Measurements from ENCODE around the gene SLC12A9. TPM values are rescaled to one million over a fixed set of nuclear protein-coding genes. Genes with fewer than 3 reads are reported as not detected.

Gene SLC12A9
- polyA plus RNA-seq, 1 experiment, result 23.1 TPM

DNA sequence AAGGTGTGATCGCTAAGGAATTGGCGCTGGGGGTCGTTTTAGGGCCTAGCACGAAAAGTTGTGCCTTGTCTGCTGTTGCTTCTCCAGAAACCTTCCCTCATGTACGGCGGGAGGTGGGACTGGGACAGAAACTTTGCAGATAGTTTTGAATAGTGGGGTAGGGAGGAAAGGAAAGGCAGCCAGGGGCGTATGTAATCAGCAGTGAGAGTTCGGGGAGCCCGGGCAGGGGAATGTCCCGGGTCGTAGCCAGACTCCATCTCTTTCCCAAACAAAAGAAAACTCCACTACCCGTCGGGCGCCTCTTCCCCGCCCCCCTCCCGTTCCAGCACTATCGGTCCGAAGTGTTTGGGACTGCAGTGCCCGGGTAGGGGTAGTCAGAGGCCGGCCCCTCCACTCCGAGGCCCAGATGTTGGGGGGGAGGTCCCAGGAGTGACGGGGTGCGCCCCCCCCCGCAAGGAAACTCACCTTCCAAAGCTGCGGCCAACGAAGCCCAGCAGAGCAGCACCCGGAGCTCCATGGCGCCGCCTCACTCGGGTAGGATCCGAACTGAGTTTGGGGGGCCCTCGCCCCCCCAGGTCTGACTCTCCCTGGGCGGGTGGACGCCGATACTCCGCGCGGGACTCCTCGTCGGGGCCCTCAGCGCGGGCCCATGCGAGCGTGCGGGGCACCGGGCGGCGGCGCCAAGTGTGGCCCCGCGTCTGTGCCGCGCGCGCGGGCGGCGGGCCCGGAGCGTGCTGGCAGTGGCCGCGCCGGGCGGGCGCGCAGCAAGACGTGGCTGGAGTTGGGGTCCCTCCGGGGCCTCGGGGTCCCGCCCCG is 25.8 kb upstream of the SLC12A9 start:
- no peak for DNase-seq (ENCODE audit: low read depth)
- H3K4me3 ChIP-seq (ENCODE audit: low read depth, low read length), result peak overlapping the region; percentile 74

DNA sequence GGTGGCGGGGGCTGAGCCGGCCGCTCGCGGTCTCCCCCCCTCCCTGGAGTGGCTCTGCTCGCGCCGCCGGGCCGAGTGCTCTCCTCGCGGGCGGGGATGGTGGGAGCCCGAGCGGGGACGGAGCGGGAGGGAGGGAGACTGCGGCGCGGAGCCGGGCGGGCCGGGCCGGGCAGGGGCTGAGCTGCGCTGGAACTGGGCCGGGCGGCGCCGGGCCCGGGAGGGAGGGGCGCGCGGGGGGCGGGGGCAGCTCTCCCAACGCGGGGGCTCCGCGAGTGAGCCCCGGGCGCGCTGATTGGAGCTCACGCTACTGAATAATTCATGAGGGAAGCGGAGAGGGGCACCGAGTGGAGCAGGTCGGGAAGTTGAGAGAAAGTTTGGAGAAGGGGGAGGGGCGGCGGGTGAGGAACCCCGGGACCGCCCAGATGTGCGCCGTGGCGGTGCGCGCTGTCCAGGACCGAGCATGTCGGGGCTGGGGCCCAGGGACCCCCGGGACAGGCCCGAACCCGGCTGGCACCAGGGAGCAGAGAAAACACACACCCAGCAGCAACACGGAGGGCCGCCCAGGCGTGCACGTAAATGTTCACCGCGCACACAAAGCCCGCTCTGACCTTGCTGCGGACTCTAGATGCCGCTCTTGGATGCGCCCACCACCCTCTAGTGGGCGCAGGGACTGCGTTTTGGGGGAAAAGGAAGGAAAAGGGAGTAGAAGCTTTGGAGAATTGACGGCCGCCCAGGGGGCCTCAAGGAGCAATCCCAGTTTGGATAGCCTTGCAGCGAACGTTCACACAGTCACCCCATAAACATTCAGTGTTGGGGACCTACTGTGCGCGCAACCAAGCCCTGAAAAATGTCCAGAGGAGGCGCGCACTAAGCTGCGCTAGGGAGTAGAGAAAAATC is 24.9 kb upstream of the SLC12A9 start, which contains the start of gene EPHB4:
Gene EPHB4, minus strand, starts transcription at position 194 of the 897 bp plus-strand sequence. CDS start 493 bp downstream, outside the sequence.
- TF ChIP-seq, protein P1, sequence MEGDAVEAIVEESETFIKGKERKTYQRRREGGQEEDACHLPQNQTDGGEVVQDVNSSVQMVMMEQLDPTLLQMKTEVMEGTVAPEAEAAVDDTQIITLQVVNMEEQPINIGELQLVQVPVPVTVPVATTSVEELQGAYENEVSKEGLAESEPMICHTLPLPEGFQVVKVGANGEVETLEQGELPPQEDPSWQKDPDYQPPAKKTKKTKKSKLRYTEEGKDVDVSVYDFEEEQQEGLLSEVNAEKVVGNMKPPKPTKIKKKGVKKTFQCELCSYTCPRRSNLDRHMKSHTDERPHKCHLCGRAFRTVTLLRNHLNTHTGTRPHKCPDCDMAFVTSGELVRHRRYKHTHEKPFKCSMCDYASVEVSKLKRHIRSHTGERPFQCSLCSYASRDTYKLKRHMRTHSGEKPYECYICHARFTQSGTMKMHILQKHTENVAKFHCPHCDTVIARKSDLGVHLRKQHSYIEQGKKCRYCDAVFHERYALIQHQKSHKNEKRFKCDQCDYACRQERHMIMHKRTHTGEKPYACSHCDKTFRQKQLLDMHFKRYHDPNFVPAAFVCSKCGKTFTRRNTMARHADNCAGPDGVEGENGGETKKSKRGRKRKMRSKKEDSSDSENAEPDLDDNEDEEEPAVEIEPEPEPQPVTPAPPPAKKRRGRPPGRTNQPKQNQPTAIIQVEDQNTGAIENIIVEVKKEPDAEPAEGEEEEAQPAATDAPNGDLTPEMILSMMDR (IDR thresholded peaks at IDR 0.05; ENCODE audit: insufficient read depth, low read depth, low read length), result peak; percentile 67
- CTCF ChIA-PET, result interaction anchor here (0.6 to 6.5 kb wide), 13 partner anchors 9 to 122 kb away, joined by 3 to 49 read pairs (median 5); partner anchors contain the start of genes POP7, SLC12A9 and UFSP1
- DNase-seq (ENCODE audit: low read depth), result peak; percentile 32
- no peaks in the 10 kb centered on the region for H3K27me3 ChIP-seq (ENCODE audit: control insufficient read depth, insufficient read depth, low read length)
- peak within 1 kb of the TSS; percentile 74 for H3K4me3 ChIP-seq (ENCODE audit: low read depth, low read length)
- peaks cover 10% of the 10 kb centered on the region for H3K36me3 ChIP-seq (ENCODE audit: control insufficient read depth, insufficient read depth, low read length)
- POLR2A ChIA-PET, result interaction anchor here (0.6 to 0.7 kb wide), 2 partner anchors 15 to 122 kb away, joined by 3 to 5 read pairs; partner anchors contain the start of gene POP7

More for the DNA sequence above, 25.8 kb upstream of the SLC12A9 start:
- POLR2A ChIA-PET, result interaction anchor here (0.6 kb wide), 1 partner anchor 121 kb away, joined by 5 read pairs; the partner anchor contains the start of gene POP7
- H3K36me3 ChIP-seq (ENCODE audit: control insufficient read depth, insufficient read depth, low read length), result peaks cover 16% of the 10 kb centered on the region
- TF ChIP-seq, protein P1 (IDR thresholded peaks at IDR 0.05; ENCODE audit: insufficient read depth, low read depth, low read length), result no peak
- no peaks in the 10 kb centered on the region for H3K27me3 ChIP-seq (ENCODE audit: control insufficient read depth, insufficient read depth, low read length)
- CTCF ChIA-PET, result interaction anchor here (0.5 to 6.5 kb wide), 11 partner anchors 11 to 121 kb away, joined by 3 to 49 read pairs (median 11); partner anchors contain the start of genes POP7, SLC12A9 and UFSP1

DNA sequence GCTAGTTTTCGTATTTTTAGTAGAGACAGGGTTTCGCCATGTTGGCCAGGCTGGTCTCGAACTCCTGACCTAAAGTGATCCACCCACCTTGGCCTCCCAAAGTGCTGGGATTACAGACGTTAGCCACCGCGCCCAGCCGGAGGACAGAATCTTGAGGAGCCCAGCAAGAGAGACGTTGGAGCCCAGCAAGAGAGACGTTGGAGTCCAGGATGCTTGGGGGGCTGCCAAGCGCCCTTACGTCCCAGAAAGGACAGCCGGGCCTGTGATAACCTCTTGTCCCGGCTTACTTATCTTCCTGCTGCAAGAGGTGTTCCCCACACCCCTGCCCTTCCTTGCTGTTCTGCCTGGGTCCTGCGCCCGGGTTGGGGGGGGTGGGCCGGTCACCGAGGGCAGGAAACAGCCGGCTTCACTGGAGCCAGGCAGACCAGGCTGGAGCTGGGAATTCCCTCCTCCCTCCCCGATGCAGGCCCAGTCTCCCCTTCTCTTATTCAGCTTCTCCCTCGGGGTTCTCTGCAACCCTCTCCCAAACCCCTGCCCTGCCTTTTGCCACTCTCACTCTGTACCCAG is 23.3 kb upstream of the SLC12A9 start:
- no peaks in the 10 kb centered on the region for H3K27me3 ChIP-seq (ENCODE audit: control insufficient read depth, insufficient read depth, low read length)
- H3K4me3 ChIP-seq (ENCODE audit: low read depth, low read length), result no peak overlapping the region
- H3K36me3 ChIP-seq (ENCODE audit: control insufficient read depth, insufficient read depth, low read length), result no peaks in the 10 kb centered on the region
- TF ChIP-seq, protein P1 (IDR thresholded peaks at IDR 0.05; ENCODE audit: insufficient read depth, low read depth, low read length), result no peak
- no peak for DNase-seq (ENCODE audit: low read depth)
- ChIA-PET POLR2A (interaction anchor here (0.6 kb wide), 1 partner anchor 242 kb away, joined by 4 read pairs; no protein-coding TSS in a partner anchor), CTCF (interaction anchor here (5.9 to 6.5 kb wide), 2 partner anchors 23 to 29 kb away, joined by 42 to 49 read pairs; partner anchors contain the start of gene SLC12A9)

DNA sequence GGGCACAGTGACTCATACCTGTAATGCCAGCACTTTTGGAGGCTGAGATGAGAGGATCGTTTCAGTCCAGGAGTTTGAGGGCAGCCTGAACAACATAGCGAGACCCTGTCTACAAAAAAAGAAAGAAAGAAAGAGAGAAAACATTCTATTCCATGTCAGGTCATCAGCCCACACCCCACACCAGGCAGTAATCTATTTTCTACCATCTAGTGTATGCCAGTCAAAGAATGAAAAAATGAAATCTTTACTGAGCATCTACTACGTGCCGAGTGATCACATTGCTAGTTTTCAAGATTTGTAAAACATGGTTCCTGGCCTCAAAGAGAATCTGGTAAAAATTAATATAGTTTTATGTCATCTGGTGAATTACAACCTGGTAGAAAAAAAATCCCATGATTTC is 22.1 kb upstream of the SLC12A9 start:
- no peak for DNase-seq (ENCODE audit: low read depth)
- H3K36me3 ChIP-seq (ENCODE audit: control insufficient read depth, insufficient read depth, low read length), result no peaks in the 10 kb centered on the region
- no peak overlapping the region for H3K4me3 ChIP-seq (ENCODE audit: low read depth, low read length)
- POLR2A ChIA-PET, result no interaction called here
- CTCF ChIA-PET, result interaction anchor here (6.5 kb wide), 1 partner anchor 21 kb away, joined by 42 read pairs; the partner anchor contains the start of gene SLC12A9
- no peaks in the 10 kb centered on the region for H3K27me3 ChIP-seq (ENCODE audit: control insufficient read depth, insufficient read depth, low read length)
- TF ChIP-seq, protein P1 (IDR thresholded peaks at IDR 0.05; ENCODE audit: insufficient read depth, low read depth, low read length), result no peak

Measured in BJ (cell line).